AG08395 (cell line): ENCODE measurements around the gene TRMT13.
A peak's percentile ranks its signal among the peaks of the same experiment; 100 is the strongest.

Experiments
- DNase-seq: peaks from one replicate; pipeline ENCODE4 v3.0.0; 2012; ENCODE audit warnings: mixed read lengths, low spot score

TRMT13 gene, protein sequence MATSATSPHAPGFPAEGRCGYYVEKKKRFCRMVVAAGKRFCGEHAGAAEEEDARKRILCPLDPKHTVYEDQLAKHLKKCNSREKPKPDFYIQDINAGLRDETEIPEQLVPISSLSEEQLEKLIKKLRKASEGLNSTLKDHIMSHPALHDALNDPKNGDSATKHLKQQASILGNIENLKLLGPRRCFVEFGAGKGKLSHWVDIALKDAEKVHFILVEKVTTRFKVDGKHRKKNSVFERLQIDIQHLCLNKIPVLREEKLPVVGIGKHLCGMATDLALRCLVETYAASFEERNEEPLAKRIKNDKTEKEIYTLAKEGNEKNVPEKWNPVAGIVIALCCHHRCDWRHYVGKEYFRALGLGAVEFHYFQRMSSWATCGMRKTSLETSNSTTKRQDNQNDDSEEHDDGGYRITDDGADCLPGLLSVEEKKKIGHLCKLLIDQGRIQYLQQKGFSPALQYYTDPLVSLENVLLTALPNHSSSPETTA

DNA sequence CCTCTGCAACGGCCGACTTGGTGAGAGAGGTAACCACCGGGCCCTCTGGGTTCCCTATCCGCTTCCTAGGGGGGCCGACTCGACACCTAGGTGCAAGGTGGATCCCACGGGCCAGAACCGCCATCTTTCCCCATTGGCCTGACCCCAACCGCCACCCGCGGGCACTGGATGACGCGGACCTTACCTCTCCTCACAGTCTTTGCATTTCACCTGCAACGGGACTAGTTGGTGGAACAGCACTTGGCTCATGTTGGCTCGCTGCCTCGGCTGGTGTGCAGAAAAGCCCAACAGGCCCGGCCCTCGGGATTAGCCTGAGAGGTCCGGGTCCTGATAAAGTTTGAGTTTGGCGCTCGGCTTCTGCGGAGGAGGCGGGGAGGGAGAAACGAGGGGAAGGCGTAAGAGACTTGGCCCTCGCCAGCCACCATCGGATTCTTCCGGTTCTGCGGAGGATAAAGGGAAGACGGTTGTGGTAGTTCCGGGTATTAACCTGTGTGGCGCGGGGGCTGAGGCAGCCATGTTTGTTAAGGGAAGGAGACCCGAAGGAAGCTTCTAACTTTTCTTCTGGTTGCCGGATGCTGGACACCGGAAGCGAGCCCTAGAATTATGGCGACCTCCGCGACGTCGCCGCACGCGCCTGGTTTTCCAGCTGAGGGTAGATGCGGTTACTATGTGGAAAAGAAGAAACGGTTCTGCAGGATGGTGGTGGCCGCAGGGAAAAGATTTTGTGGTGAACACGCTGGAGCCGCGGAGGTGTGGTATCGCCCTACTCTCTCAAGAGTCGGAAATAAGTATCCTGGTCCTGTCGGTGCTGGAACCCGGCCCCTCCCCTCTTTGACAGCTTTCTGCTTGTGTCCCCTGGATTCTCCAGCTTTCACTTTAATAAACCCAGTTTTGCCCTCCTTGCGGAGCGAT lies at the start of gene TRMT13, which contains the start of gene SASS6:
TSS of gene TRMT13 (plus strand) at position 598 of the 912 bp plus-strand sequence. CDS start at position 604, 6 bp downstream.
TSS of gene SASS6 (minus strand) at position 365 of the 912 bp plus-strand sequence. CDS start at position 249, 116 bp downstream.
- DNase-seq: peak; percentile 97

DNA sequence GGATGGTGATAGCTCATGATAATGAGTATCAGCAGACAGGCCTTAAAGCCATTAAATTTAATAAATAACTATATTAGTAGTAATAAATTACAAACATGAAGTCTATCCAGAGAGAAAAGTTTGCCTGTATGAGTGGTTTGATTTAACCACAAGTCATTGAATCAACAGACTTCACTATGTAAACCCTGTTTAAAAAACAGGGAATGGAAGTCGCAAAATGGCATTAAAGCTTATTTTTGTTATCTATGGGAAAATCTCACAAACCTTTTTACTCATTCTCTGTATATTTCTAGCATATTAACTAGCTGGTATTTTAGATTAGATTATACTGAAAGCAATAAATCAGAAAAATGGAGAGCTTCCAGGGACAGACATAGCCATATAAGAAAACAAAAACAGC lies 45.6 kb upstream of the TRMT13 start:
- DNase-seq: no peak

DNA sequence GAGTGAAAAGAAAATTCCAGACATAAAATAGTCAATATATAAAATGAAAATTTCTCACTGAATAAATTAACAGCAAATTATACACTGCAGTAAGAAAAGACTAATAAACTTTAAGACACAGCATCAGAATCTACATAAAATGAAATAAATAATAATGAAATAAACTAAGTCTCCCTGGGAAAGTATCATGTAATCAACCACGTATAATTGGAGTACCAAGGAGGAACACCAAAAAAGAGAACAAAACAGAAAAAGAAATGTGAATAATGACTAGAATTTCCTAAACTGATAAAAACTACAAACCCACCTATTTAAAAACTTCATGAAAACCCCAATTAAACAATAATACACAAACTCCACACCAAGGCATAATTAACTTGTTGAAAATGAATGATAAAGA lies 43.9 kb upstream of the TRMT13 start:
- DNase-seq: no peak

DNA sequence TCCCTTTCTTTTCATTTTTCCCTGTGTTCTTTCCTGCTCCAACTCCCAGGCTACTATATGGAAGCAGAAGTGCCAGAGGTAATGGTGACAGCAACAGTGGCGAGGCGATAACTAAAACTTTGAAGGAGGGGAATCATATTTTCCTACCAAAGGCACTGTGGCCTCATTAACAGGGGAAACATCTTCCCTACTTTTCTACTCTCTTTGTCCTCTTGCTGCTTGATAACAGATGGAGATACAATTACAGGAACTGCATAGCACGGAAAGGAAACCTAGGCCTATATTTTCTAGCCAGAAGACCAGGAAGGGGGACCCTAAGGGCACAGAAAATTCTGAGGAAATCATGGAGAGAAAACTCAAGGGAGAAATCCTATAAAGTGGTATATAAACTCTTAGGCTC lies 42.5 kb upstream of the TRMT13 start:
- no peak for DNase-seq

DNA sequence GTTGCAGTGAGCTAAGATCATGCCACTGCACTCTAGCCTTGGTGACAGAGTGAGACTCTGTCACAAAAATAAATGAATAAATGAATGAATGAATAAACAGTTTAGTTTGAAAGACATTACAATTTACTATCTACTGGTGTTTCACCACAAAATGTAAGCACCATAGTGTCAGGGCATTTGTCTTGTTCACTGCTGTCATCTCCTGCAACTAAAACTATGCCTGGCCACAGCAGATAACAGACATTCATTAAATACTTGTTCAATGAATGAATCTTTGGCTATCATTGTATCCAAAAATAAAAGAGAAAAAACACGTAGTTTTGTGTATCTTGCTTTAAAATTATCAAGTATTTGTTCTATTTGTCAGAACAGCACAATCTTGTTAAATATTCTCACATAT lies 32.8 kb upstream of the TRMT13 start:
- peak; percentile 34 for DNase-seq

DNA sequence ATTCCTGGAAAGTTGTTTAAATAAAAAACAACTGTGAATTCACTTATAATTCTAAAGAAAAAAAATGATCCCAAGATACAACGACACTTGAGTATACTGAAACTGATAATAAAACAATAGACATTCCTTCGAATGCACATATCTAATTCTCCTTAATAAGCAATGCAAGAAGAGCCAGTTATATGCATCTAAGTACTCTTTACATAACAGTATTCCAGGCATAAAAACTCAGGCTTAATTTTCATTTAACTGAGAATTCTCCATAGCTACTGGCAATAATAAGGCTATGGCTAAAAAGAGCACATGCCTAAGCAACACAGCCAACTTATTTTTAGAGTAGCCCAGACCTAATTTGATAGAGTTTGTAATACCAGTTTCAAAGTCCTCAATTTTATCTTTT lies 31.4 kb upstream of the TRMT13 start:
- no peak for DNase-seq

DNA sequence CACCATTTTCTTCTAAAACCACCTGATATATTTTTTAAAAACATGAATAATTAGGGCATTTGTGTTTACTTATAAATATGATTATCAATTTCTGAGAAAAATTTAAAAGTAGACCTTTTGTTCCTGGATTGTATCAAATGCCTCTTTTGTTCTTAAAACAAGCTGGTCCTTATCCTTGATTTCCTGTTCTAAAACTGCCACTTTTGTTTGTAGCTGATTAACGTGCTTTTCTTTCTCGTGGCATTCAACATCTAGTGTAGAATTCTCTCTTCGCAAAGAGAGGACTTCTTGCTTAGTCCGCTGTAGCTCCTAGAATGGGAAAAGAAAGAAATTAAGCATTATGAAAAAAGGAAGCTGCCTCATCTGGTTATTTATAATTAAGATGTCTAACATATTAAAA lies 25.3 kb upstream of the TRMT13 start:
- no peak for DNase-seq

DNA sequence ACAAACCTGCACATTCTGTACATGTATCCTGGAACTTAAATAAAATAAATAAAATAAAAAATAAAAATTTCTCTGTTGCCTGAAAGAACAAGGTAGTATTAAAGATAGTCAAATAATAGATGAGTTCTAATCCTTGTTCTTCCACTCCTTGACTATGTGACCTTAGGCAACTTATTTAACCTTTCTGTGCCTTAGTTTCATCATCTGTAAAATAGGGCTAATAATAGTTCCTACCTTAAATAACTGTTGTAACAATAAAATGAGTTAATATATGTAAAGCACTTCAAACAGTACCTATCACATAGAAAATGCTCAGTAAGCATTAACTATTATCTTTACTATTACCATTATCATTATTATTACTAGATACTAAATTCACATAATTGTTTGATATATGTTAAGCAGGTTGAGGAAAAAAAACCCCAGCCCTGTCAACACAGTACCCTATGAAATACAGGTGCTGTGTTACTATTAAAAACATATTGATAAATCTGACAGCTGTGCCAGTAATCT lies 23.4 kb upstream of the TRMT13 start:
- no peak for DNase-seq

DNA sequence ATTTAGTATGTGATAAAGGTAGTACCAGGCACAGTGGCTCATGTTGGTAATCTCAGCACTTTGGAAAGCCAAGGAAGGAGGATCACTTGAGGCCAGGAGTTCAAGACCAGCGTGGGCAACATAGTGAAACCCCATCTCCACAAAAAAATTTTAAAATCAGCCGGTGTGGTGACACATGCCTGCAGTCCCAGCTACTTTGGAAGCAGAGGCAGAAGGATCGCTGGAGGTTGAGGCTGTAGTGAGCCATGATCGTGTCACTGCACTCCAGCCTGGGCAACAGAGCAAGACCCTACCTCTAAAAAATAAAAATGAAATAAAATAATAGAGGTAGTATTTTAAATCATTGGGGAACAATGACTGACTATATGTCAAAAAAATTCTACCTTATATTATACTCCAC lies 17.4 kb upstream of the TRMT13 start:
- no peak for DNase-seq

DNA sequence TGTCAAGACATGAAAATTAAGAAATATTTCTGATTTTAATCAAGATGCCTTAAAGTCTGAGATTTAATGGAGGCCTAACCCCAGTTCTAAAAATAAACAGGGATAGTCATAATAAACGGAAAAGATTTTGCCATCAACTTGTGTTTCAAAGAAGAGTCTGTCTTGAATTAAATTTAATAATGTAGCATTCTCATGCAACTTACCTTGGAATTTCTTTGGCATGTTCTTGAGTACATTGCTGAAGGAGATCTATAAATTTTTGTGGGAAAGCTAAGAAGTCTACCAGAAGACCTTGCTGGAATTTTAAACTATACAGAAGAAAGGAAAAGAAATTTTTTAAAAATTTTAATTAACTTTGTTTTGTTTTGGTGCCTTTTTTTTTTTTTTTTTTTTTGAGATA lies 10.8 kb upstream of the TRMT13 start:
- peak; percentile 33 for DNase-seq

DNA sequence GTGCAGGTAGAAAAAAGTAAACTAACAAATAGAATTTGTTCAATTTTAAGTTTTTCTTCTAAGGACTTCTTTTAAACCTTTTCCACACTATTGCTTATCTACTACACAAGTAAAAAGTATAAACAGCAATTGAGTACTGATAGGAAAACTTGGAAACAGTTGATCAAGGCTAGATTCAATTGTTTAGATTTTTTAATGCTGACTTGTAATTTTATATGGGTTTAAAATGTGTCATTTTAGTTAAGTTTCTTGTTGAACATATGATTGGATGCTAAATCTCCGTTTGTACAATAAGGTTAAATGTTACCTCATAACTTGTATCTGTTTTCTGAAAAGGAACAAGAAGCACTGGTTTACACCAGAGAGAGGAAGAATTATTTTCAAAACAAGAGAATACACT lies 5.7 kb upstream of the TRMT13 start:
- no peak for DNase-seq

DNA sequence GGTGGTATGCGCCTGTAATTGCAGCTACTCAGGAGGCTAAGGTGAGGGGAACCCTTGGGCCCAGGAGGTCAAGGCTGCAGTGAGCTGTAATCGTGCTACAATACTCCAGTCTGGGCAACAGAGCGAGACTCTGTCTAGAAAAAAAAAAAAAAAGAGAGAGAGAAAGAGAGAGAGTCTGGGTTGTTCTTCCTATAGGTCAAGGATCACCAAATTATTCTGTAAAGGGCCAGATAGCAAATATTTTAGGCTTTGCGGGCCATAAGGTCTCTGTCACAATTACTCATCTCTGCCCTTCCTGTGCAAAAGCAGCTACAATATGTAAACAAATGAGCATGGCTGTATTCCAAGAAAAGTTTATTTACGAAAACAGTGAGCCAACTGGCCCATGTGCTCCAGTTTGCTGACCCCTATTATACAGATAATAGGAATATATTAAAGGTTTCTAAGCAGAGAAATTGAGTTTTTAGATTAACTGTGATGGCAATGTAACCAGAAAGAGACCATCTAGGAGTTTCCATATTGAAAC lies 2.3 kb upstream of the TRMT13 start:
- DNase-seq: no peak

DNA sequence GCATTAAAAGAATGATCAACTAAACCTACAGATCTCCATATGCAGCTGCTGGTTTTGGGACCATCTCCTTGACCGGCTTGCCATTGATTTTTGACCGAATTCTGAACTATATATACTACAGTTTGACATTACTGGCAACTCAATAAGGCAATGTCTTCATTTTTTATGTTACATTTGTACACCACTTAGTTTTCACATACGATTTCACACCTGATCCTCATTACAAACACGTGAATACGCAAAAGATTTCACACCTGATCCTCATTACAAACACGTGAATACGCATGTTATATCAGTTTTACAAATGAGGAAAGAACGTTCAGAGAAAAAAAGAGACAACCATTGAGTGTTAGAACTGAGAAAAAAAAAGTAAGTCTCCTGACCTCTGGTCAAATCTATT lies 1.3 kb upstream of the TRMT13 start:
- DNase-seq: no peak

DNA sequence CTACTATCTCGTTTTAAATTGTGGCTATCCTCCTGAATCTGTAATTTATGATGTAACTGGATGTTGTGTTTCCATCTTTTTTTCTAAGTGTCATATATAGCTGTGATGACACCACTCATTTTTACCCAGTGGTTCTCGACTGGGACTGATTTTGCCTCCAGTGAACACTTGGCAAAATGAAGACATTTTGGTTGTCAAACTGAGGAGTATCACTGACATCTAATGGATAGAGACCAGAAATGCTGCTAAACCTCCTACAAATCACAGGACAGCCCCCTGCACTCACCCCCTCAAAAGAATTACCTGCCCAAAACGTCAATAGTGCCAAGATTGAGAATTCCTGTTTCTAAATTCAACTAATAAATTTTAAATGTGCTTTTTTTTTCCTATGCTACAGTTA lies 1.9 kb downstream of the TRMT13 start:
- no peak for DNase-seq

DNA sequence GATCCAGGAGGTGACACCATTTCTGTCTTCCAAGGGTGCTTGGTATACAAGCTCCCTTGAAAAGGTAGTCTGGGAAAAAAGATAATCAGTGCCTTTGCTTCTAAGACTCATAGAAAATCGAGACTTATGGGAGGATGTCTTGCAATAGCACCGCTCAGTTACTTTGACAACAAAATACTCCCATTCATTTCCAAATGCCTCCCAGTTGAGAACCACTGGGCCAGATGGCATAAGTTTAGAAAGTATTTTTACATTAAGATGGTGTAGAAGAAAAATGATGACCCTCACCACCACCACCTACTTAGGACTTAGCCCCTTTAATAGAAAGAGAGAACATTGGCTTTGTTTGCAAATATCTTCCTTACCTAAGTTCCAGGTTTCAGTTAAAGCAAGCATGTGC lies 4.6 kb downstream of the TRMT13 start:
- DNase-seq: no peak

DNA sequence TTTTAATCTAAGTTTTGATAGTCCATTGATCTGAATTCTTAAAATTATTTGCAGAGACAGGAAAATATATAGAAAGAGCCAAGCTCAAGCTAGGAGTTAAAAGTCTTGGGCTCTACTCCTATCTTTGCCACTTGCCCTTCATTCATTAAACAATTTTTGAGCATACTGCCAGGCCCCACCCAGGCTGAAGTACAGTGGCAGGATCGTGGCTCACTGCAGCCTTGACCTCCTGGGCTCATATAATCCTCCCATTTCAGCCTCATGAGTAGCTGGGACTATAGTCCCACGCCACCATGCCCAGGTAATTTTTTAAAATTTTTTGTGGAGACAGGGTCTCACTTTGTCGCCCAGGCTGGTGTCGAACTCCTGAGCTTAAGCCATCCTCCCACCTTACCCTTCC lies 8.2 kb downstream of the TRMT13 start:
- no peak for DNase-seq

DNA sequence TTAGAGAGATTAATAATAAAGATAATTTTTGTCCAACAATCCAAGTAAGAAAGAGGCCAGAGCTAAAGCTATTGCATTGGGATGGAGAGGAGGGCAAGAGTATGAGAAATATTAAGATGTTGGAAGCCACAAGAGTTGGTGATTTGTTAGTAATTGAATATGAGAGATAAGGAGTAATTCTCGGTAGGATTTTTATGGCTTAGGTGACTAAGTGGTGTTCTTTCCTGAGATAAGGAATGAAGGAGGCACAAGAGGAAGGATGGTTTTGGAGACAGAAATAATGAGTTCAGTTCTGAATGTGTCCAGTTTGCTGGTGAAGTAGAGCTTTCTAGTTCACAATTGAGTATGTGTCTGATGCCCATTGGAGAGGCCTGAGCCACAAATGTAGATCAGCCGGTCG lies 9.4 kb downstream of the TRMT13 start:
- DNase-seq: no peak

DNA sequence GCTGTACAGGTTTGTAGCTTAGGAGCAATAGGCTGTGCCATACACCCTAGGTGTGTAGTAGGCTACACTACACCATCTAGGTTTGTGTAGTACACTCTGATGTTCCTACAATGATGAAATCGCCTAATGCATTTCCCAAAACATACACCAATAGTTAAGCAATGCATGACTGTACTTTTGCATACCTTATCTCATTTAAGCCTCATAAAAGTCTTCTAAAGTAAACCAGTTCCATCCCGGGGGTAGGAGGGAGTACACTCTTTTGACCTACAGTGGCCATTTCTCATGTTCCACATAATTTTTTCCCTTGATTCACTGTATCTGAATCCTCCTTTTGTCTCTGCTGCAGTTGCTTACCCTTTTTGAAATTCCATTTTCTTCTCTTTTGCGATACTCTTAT lies 12.2 kb downstream of the TRMT13 start:
- DNase-seq: no peak

DNA sequence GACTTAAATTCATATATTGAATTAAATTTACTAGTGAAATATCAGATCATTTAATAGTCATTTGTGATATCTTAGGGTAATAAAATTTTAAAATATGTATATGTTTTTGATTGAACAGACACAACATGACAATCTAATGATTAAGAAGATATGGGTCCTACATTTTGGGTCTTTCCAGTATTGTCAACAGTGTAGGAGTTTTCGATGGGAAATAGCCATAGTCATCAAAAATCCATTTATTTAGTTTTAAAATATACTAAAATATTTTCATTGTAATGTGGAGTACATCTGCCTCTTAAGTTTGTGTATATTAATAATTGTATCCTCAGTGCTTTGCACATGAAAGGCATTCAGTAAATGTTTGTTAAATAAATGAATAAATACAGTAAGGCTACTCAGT lies 14.0 kb downstream of the TRMT13 start:
- no peak for DNase-seq

DNA sequence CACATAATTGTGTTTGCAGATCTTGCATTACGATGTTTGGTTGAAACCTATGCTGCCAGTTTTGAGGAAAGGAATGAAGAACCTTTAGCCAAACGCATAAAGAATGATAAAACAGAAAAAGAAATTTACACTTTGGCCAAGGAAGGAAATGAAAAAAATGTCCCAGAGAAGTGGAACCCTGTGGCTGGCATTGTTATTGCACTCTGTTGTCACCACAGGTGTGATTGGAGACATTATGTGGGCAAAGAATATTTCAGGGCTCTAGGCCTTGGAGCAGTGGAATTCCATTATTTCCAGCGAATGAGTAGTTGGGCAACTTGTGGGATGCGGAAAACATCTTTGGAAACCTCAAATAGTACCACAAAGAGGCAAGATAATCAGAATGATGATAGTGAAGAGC lies 14.9 kb downstream of the TRMT13 start:
- DNase-seq: no peak

DNA sequence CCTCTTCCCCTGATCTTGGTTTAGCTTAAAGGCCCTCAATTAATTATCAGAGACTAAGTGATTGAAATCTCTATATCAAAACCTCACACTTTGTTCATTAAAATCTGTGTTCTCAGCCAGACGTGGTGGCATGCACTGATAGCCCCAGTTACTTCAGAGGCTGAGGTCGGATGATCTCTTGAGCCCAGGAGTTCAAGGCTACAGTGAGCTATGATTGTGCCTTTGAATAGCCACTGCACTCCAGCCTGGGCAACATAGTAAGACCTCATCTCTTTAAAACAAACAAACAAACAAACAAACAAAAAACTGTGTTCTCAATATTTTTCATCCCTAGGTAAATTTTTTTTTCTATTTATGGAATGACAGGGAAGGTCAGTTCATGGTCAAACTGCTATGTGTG lies 18.7 kb downstream of the TRMT13 start:
- DNase-seq: no peak

DNA sequence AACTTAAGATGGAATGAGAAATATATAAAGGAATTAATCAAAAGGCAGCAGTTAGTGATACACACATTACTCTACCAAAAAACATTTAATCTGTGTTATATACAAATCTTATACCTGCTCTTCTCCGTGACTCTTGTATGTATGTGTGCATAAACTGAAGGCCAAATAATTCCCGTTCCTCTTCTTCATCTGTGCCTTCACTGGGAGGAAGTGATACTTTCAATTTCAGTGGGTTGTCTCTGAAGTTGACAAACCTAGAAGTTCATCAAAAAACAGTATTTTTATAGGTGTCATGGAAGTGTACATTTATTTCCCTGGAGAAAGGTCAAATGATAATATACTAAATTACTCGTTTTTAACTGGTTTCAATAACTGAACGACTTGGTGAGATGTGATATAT lies 19.3 kb downstream of the TRMT13 start:
- no peak for DNase-seq

DNA sequence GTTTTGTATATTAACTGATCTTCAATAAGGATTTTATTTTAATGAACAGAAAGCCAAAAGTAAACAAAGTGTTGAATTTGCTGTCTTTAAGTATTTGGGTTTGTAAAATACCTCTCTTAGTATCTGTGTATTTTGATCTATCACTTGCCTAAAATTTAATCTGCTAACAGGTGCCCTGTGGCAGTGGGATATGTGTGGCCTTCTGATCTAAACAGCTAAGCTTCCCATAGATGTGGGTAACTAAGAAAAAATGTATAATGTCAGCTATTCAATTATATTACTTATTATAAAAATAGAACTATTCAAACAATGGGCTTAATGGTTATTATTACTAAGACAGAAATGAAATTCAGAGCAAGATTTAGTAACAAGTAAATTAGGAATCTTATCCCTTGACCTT lies 29.9 kb downstream of the TRMT13 start:
- DNase-seq: no peak
